ENCODE results near the gene EEA1. TPM values are rescaled to one million over a fixed set of nuclear protein-coding genes. Genes with fewer than 3 reads are reported as not detected.
A peak's percentile ranks its signal among the peaks of the same experiment; 100 is the strongest.
"Not testable (repeated sequence)": the region's sequence is repeated elsewhere in the genome, so short reads cannot be mapped to it uniquely, and the experiment has no call there.

EEA1 gene
- polyA plus RNA-seq, 12 donors: 22.7 to 32.2 (median 25.5) TPM; not detected in 1

- no peak for DNase-seq
Observed at GRCh38 chr12:92814584-92814983, 114.5 kb downstream of the EEA1 start.

GRCh38 chr12:92810370-92810769 is 118.7 kb downstream of the EEA1 start:
- DNase-seq: no peak

GRCh38 chr12:92803903-92804302 is 125.2 kb downstream of the EEA1 start:
- no peak for DNase-seq

- no peak for DNase-seq
Observed at GRCh38 chr12:92802906-92803305, 126.2 kb downstream of the EEA1 start.

GRCh38 chr12:92796650-92797049 is 132.4 kb downstream of the EEA1 start:
- DNase-seq: no peak

GRCh38 chr12:92794814-92795213 is 134.3 kb downstream of the EEA1 start:
- DNase-seq: no peak

GRCh38 chr12:92794356-92794755 is 134.7 kb downstream of the EEA1 start:
- not testable (repeated sequence) for DNase-seq

- no peak for DNase-seq
Observed at GRCh38 chr12:92786045-92786444, 143.1 kb downstream of the EEA1 start.

- DNase-seq: no peak
Observed at GRCh38 chr12:92785563-92785950, 143.5 kb downstream of the EEA1 start.

GRCh38 chr12:92784797-92785562 is 144.1 kb downstream of the EEA1 start:
- peak; percentile 38 for DNase-seq

- DNase-seq: no peak
Observed at GRCh38 chr12:92784356-92784755, 144.7 kb downstream of the EEA1 start.

GRCh38 chr12:92779902-92780301 is 149.2 kb downstream of the EEA1 start:
- no peak for DNase-seq

- no peak for DNase-seq
Observed at GRCh38 chr12:92778525-92778924, 150.6 kb downstream of the EEA1 start.

- DNase-seq: no peak
Observed at GRCh38 chr12:92775416-92775815, 153.7 kb downstream of the EEA1 start.

GRCh38 chr12:92771001-92771400 is 158.1 kb downstream of the EEA1 start:
- no peak for DNase-seq

- DNase-seq: no peak
Observed at GRCh38 chr12:92769124-92769901, 159.8 kb downstream of the EEA1 start.

- no peak for DNase-seq
Observed at GRCh38 chr12:92765871-92766270, 163.2 kb downstream of the EEA1 start.

GRCh38 chr12:92764831-92765230 is 164.3 kb downstream of the EEA1 start:
- peak; percentile 54 for DNase-seq

GRCh38 chr12:92762773-92763172 is 166.3 kb downstream of the EEA1 start:
- DNase-seq: no peak

- no peak for DNase-seq
Observed at GRCh38 chr12:92759634-92760268, 169.3 kb downstream of the EEA1 start.

- DNase-seq: no peak
Observed at GRCh38 chr12:92757597-92758121, 171.4 kb downstream of the EEA1 start.

GRCh38 chr12:92756898-92757596 is 172.0 kb downstream of the EEA1 start:
- no peak for DNase-seq

All from muscle of arm (tissue), 12 donors.